Measurements from ENCODE around the gene TNFAIP3. TPM values are rescaled to one million over a fixed set of nuclear protein-coding genes. Genes with fewer than 3 reads are reported as not detected.
A peak's percentile ranks its signal among the peaks of the same experiment; 100 is the strongest.

Gene TNFAIP3
- total and polyA plus RNA-seq, 2 donors (not counting 1 experiment from before 2014, with no cell fraction given), result 86.2 to 92.0 TPM

GRCh38 chr6:137877606-137878005 is 10.5 kb downstream of the TNFAIP3 start:
- 98% methylated on average over 3 of the region's 5 CpGs for WGBS (ENCODE audit: insufficient coverage)
- ATAC-seq (ENCODE audit: low read depth), result no peak
- no peaks in the 10 kb centered on the region for H3K9me3 Mint-ChIP-seq (ENCODE audit: insufficient read depth)
- POLR2A ChIA-PET, result no interaction called here
- no peak overlapping the region for H3K4me3 Mint-ChIP-seq
- peaks cover 35% of the 10 kb centered on the region for H3K4me1 Mint-ChIP-seq
- no peak overlapping the region for H3K4me2 ChIP-seq (replicated peaks; ENCODE audit: low read depth, low read length, poor library complexity, severe bottlenecking)
- H3K4me1 ChIP-seq (ENCODE audit: control insufficient read depth in 2 of 2, insufficient read depth in 2 of 2, low read length in 2 of 2), result peaks cover 22 to 27% of the 10 kb centered on the region in 2 donors
- DNase-seq, result peak; percentile 9
- peaks cover 78% of the 10 kb centered on the region for H3K79me2 ChIP-seq (ENCODE audit: control insufficient read depth, insufficient read depth, low read length)
- no peak overlapping the region for H3K27ac Mint-ChIP-seq
- peaks cover 0 to 86% of the 10 kb centered on the region in 2 experiments for H3K36me3 ChIP-seq (replicated peaks in 1 of 2; ENCODE audit: control extremely low read depth in 1 of 2, control insufficient read depth in 1 of 2, extremely low read depth in 1 of 2, insufficient read depth in 2 of 2, low read length in 1 of 2)
- CTCF ChIA-PET, result interaction anchor here (1.1 to 1.6 kb wide), 2 partner anchors 128 to 173 kb away, joined by 6 to 8 read pairs; no protein-coding TSS in a partner anchor
- H3K9me3 ChIP-seq (ENCODE audit: control extremely low read depth in 1 of 3, control insufficient read depth in 2 of 3, insufficient read depth in 1 of 3, low read length in 2 of 3), result no peaks in the 10 kb centered on the region
- no peak for TF ChIP-seq EZH2 (IDR thresholded peaks at IDR 0.05; ENCODE audit: borderline replicate concordance, insufficient read depth, low read depth, low read length, poor library complexity, severe bottlenecking)
- no peak overlapping the region for H3K9ac ChIP-seq (ENCODE audit: low read length)
- H3K4me3 ChIP-seq (ENCODE audit: control extremely low read depth in 1 of 5, extremely low read depth in 1 of 5, insufficient read depth in 1 of 5, low read depth in 2 of 5, low read length in 4 of 5), result no peak overlapping the region
- intact Hi-C loops (cut with micrococcal nuclease), result no loop called here
- H3K27ac ChIP-seq (ENCODE audit: low read length in 2 of 2), result no peak overlapping the region
- no peak overlapping the region for H2AFZ ChIP-seq (ENCODE audit: insufficient read depth, low read depth, low read length, poor library complexity, severe bottlenecking)
- peaks cover 58% of the 10 kb centered on the region for H4K20me1 ChIP-seq (ENCODE audit: control insufficient read depth, insufficient read depth, low read length, poor library complexity, severe bottlenecking)
- H3K27me3 Mint-ChIP-seq, result no peaks in the 10 kb centered on the region
- H3K27me3 ChIP-seq (replicated peaks in 1 of 4; ENCODE audit: control extremely low read depth in 1 of 4, control insufficient read depth in 3 of 4, insufficient read depth in 4 of 4, low read length in 3 of 4), result no peaks in the 10 kb centered on the region

- Histone ChIP-seq H2AFZ (ENCODE audit: insufficient read depth, low read depth, low read length, poor library complexity, severe bottlenecking) (no peak overlapping the region), H3K4me3 (ENCODE audit: control extremely low read depth in 1 of 5, extremely low read depth in 1 of 5, insufficient read depth in 1 of 5, low read depth in 2 of 5, low read length in 4 of 5) (no peak overlapping the region), H3K27ac (ENCODE audit: low read length in 2 of 2) (no peak overlapping the region), H3K4me1 (ENCODE audit: control insufficient read depth in 2 of 2, insufficient read depth in 2 of 2, low read length in 2 of 2) (peaks cover 21 to 26% of the 10 kb centered on the region in 2 donors), H3K36me3 (replicated peaks in 1 of 2; ENCODE audit: control extremely low read depth in 1 of 2, control insufficient read depth in 1 of 2, extremely low read depth in 1 of 2, insufficient read depth in 2 of 2, low read length in 1 of 2) (peaks cover 0 to 87% of the 10 kb centered on the region in 2 experiments), H4K20me1 (ENCODE audit: control insufficient read depth, insufficient read depth, low read length, poor library complexity, severe bottlenecking) (peaks cover 58% of the 10 kb centered on the region), H3K9me3 (ENCODE audit: control extremely low read depth in 1 of 3, control insufficient read depth in 2 of 3, insufficient read depth in 1 of 3, low read length in 2 of 3) (no peaks in the 10 kb centered on the region), H3K27me3 (replicated peaks in 1 of 4; ENCODE audit: control extremely low read depth in 1 of 4, control insufficient read depth in 3 of 4, insufficient read depth in 4 of 4, low read length in 3 of 4) (no peaks in the 10 kb centered on the region), H3K4me2 (replicated peaks; ENCODE audit: low read depth, low read length, poor library complexity, severe bottlenecking) (no peak overlapping the region), H3K9ac (ENCODE audit: low read length) (no peak overlapping the region), H3K79me2 (ENCODE audit: control insufficient read depth, insufficient read depth, low read length) (peaks cover 74% of the 10 kb centered on the region)
- ATAC-seq (ENCODE audit: low read depth) (no peak), DNase-seq (peak; percentile 11)
- ChIA-PET POLR2A (no interaction called here), CTCF (interaction anchor here (1.0 kb wide), 1 partner anchor 78 kb away, joined by 3 read pairs; no protein-coding TSS in a partner anchor)
- Mint-ChIP-seq H3K27me3 (no peaks in the 10 kb centered on the region), H3K4me1 (peaks cover 34% of the 10 kb centered on the region), H3K4me3 (no peak overlapping the region), H3K9me3 (ENCODE audit: insufficient read depth) (no peaks in the 10 kb centered on the region), H3K27ac (peak overlapping the region; percentile 11)
- intact Hi-C loops (cut with micrococcal nuclease), result no loop called here
- TF ChIP-seq EZH2 (IDR thresholded peaks at IDR 0.05; ENCODE audit: borderline replicate concordance, insufficient read depth, low read depth, low read length, poor library complexity, severe bottlenecking) (no peak), CTCF (IDR thresholded peaks at IDR 0.05) (no peak)
- WGBS (ENCODE audit: insufficient coverage), result no CpG with 5 or more reads among the region's 2 CpGs
Measured at GRCh38 chr6:137878029-137878428, 11.0 kb downstream of the TNFAIP3 start.
